ENCODE data around the gene PCDHB4. TPM values are rescaled to one million over a fixed set of nuclear protein-coding genes. Genes with fewer than 3 reads are reported as not detected.
"Not testable (repeated sequence)": the region's sequence is repeated elsewhere in the genome, so short reads cannot be mapped to it uniquely, and the experiment has no call there.

The PCDHB4 gene
- 0.16 TPM for polyA plus RNA-seq (2013, experiment 1 of 2; ENCODE audit: insufficient read length)
- 0.11 TPM for polyA plus RNA-seq (2013, experiment 2 of 2; ENCODE audit: insufficient read length)

DNA sequence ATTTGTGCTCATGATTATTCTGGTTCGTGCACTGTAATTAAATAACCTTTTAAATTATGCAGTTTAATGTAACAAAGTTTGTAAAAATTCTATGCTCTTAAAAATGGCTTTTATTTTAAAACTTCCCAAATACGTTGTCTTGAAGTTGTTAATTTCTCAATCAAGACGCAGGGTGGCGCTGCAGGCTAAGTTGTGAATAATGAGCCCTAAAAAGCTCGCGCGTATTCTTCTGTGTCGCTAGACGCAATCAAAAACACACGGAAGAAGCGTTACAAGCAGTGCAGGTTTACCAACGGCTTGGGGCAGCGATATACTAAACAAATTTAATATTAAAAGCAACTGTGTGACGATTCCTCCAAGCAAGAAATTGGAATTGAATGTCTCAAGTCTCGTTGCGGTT, at the start of gene PCDHB4:
Gene PCDHB4, plus strand, starts transcription at position 256 of the 400 bp plus-strand sequence. CDS start 181 bp downstream, outside the sequence.
- no peak for DNase-seq

- DNase-seq = no peak
Measured at GRCh38 chr5:141077826-141078225, 43.8 kb upstream of the PCDHB4 start.

- DNase-seq = no peak
Measured at GRCh38 chr5:141082228-141082627, 39.4 kb upstream of the PCDHB4 start.

DNA sequence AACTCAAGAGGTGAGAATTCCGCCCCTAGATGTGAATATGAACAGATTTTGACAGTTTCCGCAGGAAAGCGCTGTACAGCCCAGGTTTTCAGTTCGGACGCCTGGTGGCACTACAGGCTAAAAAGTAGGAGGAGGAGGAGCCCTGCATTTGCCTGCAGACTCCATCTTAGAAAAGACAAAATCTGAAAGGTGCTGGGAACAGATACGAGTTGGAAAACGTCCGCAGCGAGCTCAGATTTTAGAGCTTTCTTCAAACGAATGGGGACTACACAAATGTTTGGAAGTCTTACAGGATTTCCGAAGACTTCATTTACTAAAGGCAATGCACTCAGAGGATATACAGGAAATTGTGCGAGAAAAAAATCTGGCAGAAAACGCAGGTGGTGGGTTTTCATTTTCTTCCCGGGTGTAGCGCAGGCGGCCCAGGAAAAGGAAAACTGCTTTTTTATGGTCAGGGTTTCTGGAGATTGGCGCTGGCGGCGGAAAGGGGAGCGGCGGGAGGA, 37.1 kb upstream of the PCDHB4 start:
- DNase-seq = peak; percentile 48

- DNase-seq = peak; percentile 57
Measured at GRCh38 chr5:141094481-141095262, 26.9 kb upstream of the PCDHB4 start, which contains the start of gene PCDHB2. TSS of gene PCDHB2 (plus strand) at chr5:141094615. CDS start at chr5:141094791, 176 bp downstream.

DNA sequence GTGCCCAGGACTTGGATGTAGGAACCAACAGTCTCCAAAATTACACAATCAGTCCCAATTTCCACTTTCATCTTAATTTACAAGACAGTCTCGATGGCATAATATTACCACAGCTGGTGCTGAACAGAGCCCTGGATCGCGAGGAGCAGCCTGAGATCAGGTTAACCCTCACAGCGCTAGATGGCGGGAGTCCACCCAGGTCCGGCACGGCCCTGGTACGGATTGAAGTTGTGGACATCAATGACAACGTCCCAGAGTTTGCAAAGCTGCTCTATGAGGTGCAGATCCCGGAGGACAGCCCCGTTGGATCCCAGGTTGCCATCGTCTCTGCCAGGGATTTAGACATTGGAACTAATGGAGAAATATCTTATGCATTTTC, 26.4 kb upstream of the PCDHB4 start:
- DNase-seq = no peak

- not testable (repeated sequence) for DNase-seq
Measured at GRCh38 chr5:141096181-141096580, 25.4 kb upstream of the PCDHB4 start.

- DNase-seq = not testable (repeated sequence)
Measured at GRCh38 chr5:141096586-141096985, 25.0 kb upstream of the PCDHB4 start.

DNA sequence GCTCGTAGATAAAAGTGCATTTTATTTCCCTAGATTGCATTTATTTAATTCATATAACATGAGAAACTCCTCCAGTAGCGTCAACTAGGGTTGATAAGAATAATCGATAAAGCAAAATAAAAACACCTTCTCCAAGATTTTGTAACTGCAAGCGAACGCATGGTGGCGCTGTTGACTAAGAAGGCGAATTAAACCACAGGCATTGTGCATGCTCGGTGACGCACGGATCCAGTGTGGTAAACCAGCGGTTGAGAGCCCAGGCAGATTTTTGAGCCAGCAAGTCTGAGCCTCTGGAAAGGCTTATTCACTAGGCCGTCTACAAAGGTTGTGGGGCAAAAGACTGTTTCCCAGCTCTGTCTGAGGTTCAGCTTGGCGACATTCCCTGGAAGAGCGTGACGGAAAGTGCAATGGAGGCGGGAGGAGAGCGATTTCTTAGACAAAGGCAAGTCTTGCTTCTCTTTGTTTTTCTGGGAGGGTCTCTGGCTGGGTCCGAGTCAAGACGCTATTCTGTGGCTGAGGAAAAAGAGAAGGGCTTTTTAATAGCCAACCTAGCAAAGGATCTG, 21.3 kb upstream of the PCDHB4 start, which contains the start of gene PCDHB3:
Gene PCDHB3, plus strand, starts transcription at position 231 of the 563 bp plus-strand sequence. Its CDS starts 177 bp downstream, at position 408.
- peak; percentile 25 for DNase-seq

DNA sequence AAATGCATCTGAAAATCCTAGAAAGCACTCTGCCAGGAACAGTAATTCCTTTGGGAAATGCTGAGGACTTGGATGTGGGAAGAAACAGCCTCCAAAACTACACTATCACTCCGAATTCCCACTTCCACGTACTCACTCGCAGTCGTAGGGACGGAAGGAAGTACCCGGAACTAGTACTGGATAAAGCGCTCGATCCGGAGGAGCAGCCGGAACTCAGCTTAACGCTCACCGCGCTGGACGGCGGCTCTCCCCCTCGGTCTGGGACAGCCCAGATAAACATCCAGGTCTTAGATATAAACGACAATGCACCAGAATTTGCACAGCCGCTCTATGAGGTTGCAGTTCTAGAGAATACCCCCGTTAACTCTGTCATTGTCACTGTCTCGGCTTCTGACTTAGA, 20.6 kb upstream of the PCDHB4 start:
- no peak for DNase-seq

GRCh38 chr5:141102070-141102469, 19.5 kb upstream of the PCDHB4 start:
- not testable (repeated sequence) for DNase-seq

DNA sequence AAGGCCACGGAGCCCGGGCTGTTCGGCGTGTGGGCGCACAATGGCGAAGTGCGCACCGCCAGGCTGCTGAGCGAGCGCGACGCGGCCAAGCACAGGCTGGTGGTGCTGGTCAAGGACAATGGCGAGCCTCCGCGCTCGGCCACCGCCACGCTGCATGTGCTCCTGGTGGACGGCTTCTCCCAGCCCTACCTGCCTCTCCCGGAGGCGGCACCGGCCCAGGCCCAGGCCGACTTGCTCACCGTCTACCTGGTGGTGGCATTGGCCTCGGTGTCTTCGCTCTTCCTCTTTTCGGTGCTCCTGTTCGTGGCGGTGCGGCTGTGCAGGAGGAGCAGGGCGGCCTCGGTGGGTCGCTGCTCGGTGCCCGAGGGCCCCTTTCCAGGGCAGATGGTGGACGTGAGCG, 19.1 kb upstream of the PCDHB4 start:
- not testable (repeated sequence) for DNase-seq

GRCh38 chr5:141105350-141105749, 16.3 kb upstream of the PCDHB4 start:
- no peak for DNase-seq

DNA sequence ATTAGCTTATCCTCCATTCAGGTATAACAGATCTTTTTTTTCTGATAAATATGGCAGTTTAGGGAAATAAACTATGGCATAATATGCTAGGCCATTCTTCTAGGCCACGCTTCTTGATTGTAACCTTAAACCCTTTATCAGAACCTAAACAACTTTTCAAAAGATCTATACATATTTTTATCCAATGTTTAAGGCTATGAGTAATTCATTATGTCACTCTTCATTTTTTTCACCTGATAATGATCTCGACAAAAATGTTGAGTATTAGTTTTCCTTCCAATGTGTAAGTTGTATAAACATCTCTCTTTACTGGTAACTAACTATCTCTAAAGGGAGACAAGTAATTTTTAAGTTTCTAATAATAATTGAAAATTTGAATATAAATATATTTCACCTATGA, 2.4 kb upstream of the PCDHB4 start:
- DNase-seq = no peak

DNA sequence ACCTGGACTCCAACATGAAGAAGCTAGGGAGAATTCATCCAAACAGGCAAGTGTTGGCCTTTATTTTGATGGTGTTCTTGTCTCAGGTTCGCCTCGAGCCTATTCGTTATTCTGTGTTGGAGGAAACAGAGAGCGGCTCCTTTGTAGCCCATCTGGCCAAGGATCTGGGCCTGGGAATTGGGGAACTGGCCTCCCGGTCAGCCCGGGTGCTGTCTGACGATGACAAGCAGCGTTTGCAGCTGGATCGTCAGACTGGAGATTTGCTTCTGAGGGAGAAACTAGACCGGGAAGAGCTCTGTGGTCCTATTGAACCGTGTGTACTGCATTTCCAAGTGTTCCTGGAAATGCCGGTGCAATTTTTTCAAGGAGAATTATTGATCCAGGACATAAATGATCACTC, 367 bp downstream of the PCDHB4 start:
- no peak for DNase-seq

DNA sequence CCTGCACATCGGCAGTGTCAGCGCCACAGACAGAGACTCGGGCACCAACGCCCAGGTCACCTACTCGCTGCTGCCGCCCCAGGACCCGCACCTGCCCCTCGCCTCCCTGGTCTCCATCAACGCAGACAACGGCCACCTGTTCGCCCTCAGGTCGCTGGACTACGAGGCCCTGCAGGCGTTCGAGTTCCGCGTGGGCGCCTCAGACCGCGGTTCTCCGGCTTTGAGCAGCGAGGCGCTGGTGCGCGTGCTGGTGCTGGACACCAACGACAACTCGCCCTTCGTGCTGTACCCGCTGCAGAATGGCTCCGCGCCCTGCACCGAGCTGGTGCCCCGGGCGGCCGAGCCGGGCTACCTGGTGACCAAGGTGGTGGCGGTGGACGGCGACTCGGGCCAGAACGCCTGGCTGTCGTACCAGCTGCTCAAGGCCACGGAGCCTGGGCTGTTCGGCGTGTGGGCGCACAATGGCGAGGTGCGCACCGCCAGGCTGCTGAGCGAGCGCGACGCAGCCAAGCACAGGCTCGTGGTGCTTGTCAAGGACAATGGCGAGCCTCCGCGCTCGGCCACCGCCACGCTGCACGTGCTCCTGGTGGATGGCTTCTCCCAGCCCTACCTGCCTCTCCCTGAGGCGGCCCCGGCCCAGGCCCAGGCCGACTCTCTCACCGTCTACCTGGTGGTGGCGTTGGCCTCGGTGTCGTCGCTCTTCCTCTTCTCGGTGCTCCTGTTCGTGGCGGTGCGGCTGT, 1.9 kb downstream of the PCDHB4 start:
- DNase-seq = not testable (repeated sequence)

DNA sequence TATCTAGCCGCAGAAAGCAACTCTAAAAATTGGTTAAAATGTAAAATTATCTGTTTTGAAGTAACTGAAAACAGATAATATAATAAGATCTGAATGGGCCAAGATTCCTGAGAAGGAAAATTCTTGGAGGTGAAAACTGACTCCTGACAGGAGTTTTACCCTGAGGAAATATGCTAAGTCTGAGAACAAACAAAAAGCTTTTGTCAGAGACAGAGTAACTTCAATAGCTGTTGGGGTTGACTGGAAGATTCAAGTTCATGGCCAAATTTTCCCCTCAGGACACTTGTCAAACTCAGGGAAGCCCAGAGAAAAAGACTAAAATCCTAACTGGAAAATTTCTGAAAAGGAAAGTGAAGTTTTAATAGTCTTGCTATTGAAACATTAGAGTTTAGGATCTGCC, 5.7 kb downstream of the PCDHB4 start:
- no peak for DNase-seq

GRCh38 chr5:141135030-141135717, 13.6 kb downstream of the PCDHB4 start, which contains the start of gene PCDHB5:
TSS of gene PCDHB5 (plus strand) at chr5:141135206. CDS start at chr5:141135435, 229 bp downstream.
- DNase-seq = peak; percentile 6

DNA sequence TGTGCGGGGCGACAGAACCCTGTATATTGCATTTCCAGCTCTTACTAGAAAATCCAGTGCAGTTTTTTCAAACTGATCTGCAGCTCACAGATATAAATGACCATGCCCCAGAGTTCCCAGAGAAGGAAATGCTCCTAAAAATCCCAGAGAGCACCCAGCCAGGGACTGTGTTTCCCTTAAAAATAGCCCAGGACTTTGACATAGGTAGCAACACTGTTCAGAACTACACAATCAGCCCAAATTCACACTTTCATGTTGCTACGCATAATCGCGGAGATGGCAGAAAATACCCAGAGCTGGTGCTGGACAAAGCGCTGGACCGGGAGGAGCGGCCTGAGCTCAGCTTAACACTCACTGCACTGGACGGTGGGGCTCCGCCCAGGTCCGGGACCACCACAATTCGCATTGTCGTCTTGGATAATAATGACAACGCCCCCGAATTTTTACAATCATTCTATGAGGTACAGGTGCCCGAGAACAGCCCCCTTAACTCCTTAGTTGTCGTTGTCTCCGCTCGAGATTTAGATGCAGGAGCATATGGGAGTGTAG, 14.2 kb downstream of the PCDHB4 start:
- no peak for DNase-seq

- DNase-seq = not testable (repeated sequence)
Measured at GRCh38 chr5:141137346-141137745, 15.7 kb downstream of the PCDHB4 start.

DNA sequence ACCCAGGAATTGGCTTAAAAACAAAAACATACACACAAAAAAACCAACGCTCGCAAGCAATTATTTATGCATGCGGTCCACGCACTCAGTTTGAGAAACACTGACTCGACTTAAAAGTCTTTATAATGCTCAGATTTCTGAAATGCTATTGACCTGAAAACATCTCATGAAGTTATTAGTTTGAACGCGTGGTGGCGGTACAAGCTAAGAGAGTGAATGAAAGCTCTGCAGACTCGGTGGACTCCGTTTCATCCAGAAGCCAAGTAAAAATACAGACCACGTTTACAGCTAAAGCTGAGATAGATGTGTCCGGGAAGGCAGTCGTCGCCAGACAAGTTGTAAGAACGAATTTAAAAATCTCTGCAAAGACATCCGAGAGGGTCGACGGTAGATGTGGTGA, 28.2 kb downstream of the PCDHB4 start, which contains the start of gene PCDHB6:
Gene PCDHB6, plus strand, starts transcription at position 246 of the 400 bp plus-strand sequence. CDS start 201 bp downstream, outside the sequence.
- DNase-seq = peak; percentile 6
